ENCODE results near the gene LMO2.

DNA sequence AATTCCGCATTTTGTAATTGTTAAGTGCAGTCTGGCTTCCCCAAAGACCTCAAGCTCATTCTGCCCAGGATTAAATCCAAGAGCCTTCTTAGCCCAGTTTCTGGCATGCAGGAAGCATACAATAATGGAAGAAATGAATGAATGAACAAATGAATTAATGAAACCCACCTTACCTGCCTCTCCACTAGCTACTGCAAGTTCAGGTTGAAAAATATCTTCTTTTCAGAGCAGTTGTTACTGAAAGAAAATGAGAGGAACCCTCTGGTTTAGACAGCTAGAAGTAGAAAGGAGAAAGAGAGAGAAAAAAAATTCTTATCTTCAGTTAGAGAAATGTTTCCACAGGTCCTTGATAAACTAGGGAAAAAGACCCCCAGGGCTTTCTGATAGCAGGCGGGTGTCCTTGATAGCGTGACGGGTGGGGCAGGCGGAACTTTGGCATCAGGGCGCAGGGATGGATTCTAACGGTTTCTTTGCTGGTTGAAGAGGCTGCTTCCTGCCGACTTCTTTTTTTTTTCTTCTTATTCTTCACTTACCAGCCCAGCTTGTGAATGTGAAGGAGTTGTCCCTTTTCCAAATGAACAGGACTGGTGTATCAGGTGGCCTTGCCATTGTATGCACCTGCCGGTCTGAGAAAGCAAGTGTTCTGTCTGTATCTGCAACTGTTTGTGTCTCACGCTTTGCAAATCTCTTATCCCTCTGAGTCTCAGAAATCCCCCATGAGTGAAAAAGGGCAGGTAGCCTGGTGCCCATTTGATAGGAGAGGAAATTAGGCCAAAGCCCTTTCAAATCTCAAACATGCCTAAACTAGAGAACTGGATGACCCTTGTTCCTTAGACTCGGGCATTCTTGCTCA, 10.0 kb downstream of the LMO2 start:
- TF ChIP-seq POLR2A (IDR thresholded peaks at IDR 0.05), result no peak
- TF ChIP-seq, protein P1, sequence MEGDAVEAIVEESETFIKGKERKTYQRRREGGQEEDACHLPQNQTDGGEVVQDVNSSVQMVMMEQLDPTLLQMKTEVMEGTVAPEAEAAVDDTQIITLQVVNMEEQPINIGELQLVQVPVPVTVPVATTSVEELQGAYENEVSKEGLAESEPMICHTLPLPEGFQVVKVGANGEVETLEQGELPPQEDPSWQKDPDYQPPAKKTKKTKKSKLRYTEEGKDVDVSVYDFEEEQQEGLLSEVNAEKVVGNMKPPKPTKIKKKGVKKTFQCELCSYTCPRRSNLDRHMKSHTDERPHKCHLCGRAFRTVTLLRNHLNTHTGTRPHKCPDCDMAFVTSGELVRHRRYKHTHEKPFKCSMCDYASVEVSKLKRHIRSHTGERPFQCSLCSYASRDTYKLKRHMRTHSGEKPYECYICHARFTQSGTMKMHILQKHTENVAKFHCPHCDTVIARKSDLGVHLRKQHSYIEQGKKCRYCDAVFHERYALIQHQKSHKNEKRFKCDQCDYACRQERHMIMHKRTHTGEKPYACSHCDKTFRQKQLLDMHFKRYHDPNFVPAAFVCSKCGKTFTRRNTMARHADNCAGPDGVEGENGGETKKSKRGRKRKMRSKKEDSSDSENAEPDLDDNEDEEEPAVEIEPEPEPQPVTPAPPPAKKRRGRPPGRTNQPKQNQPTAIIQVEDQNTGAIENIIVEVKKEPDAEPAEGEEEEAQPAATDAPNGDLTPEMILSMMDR (IDR thresholded peaks at IDR 0.05), result no peak
- TF ChIP-seq POLR2AphosphoS5 (IDR thresholded peaks at IDR 0.05), result no peak
